Activated naive CD8-positive, alpha-beta T cell treated with anti-CD3 and anti-CD28 coated beads for 36 hours (primary cell): Measurements from ENCODE around the gene NDUFB3. TPM values are rescaled to one million over a fixed set of nuclear protein-coding genes. Genes with fewer than 3 reads are reported as not detected.
A peak's percentile ranks its signal among the peaks of the same experiment; 100 is the strongest.
"Not testable (repeated sequence)": the region's sequence is repeated elsewhere in the genome, so short reads cannot be mapped to it uniquely, and the experiment has no call there.

Experiments
- DNase-seq: peaks from one replicate; pipeline ENCODE4 v3.0.0; 2021
- H3K27ac Mint-ChIP-seq: one replicate; pipeline ENCODE4 v1.8.0; 2022; ENCODE audit warnings: mild to moderate bottlenecking, moderate library complexity, mixed read lengths
- H3K27me3 Mint-ChIP-seq: one replicate; pipeline ENCODE4 v1.8.0; 2022; ENCODE audit warnings: mild to moderate bottlenecking, mixed read lengths
- H3K36me3 Mint-ChIP-seq: one replicate; pipeline ENCODE4 v1.8.0; 2021; ENCODE audit warnings: mild to moderate bottlenecking, mixed read lengths
- H3K4me1 Mint-ChIP-seq: one replicate; pipeline ENCODE4 v1.8.0; 2021; ENCODE audit warnings: mixed read lengths
- H3K4me3 Mint-ChIP-seq: one replicate; pipeline ENCODE4 v1.8.0; 2022; ENCODE audit warnings: mild to moderate bottlenecking, moderate library complexity, mixed read lengths
- H3K9me3 Mint-ChIP-seq: one replicate; pipeline ENCODE4 v1.8.0; 2022; ENCODE audit warnings: mixed read lengths
- total RNA-seq, 2 experiments: library from RNA; stranded (reverse); gene quantifications; one replicate each; pipeline ENCODE4 v1.2.3, GENCODE V29; 2021

Gene NDUFB3
- total RNA-seq, 2 experiments from 2014 or later, result 139 to 146 TPM

DNA sequence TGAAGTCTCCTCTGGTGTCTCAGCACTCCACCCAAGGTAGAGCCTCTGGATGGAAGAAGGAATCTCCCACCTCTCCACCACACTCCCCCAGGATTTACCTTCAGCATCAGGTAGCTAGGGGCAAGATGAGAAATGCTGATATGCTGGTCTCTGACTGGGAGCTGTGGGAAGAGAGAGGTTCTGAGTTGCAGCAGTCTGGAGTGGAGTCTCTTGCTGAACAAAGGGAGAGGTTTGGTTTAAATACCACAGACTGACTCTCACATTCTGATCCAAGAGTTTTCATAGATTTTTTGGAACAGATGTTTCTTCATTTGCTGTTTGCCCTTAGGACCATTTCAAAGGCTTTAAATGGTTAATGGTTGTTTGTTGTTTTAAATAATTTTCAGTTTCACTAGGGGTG is 43.0 kb downstream of the NDUFB3 start:
- peak overlapping the region; percentile 98 for H3K4me3 Mint-ChIP-seq
- H3K4me1 Mint-ChIP-seq, result peaks cover 28% of the 10 kb centered on the region
- peaks cover 1% of the 10 kb centered on the region for H3K9me3 Mint-ChIP-seq
- no peaks in the 10 kb centered on the region for H3K27me3 Mint-ChIP-seq
- H3K27ac Mint-ChIP-seq, result peak overlapping the region; percentile 90
- no peak for DNase-seq
- peaks cover 16% of the 10 kb centered on the region for H3K36me3 Mint-ChIP-seq

DNA sequence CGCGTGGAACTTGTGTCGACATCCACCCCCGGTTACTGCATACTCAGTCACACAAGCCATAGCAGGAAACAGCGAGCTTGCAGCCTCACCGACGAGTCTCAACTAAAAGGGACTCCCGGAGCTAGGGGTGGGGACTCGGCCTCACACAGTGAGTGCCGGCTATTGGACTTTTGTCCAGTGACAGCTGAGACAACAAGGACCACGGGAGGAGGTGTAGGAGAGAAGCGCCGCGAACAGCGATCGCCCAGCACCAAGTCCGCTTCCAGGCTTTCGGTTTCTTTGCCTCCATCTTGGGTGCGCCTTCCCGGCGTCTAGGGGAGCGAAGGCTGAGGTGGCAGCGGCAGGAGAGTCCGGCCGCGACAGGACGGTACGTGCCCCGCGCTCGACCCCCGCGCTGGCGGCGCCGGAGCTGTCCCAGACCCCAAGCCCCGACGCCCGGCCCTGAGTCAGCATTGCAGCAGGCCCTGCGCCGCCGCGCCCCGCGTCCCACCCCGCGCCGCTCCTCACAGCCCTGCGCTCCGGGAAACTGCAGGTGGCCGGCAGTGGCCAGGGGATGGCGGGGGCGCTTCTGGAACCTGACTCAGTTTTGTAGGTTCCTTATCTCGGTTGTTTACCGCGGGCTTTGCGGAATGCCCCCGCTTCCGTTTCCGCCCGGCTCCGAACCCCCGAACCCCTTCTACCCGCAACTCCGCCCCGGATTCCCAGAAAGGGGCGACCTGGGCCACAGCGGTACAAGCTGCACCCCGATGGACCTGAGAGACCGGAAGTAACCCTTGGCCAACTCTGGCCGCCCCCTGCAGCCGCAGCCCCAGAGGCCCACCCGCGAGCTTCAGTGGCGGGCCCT is 44.5 kb downstream of the NDUFB3 start, which contains the start of gene CFLAR:
CFLAR (plus strand) TSS at position 50 of the 844 bp plus-strand sequence. CDS start 13,702 bp downstream, outside the sequence.
- Mint-ChIP-seq H3K36me3 (peaks cover 30% of the 10 kb centered on the region), H3K27ac (peak within 1 kb of the TSS; percentile 90), H3K4me1 (peaks cover 30% of the 10 kb centered on the region), H3K4me3 (peak within 1 kb of the TSS; percentile 98), H3K9me3 (peaks cover 1% of the 10 kb centered on the region), H3K27me3 (no peaks in the 10 kb centered on the region)
- peak; percentile 84 for DNase-seq

DNA sequence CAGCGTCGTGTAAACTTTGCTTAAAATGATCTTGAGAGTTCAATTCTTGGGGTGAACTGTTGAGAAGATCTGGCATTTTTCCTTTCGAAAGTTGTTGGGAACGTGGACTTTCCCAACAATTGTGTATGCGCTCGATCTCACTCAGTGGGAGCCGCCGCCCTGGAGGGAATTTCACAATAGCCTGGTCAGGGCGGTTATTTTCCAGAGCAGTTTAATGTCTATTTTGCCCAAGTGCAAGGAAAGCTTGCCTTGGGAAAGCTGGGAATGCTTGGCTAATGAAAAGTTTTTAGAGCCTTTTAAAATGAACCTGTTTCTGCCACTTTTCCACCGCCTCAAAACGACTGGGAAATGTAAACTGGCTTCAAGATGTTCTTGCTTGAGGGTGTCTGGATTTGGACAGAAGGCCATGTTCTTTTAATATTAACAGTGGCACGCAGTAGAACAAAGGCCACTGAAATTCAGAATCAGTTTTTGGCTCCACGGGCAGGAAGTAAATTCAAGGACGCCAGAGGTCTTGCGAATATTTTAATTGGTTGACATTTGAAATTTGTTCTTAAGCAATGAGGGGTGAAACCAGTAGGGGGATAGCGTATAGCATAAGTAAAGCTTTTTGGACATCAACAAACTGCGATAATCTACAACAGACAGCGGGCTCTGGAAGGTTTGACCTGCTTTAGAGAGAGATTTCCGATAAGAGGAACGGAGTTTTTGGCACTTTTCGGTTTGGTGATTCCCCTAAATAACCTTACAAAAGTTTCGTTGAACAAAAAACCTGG is 45.3 kb downstream of the NDUFB3 start:
- peak; percentile 51 for DNase-seq
- peaks cover 36% of the 10 kb centered on the region for H3K4me1 Mint-ChIP-seq
- H3K27ac Mint-ChIP-seq, result peak overlapping the region; percentile 90
- H3K9me3 Mint-ChIP-seq, result peaks cover 1% of the 10 kb centered on the region
- H3K4me3 Mint-ChIP-seq, result peak overlapping the region; percentile 98
- no peaks in the 10 kb centered on the region for H3K27me3 Mint-ChIP-seq
- peaks cover 37% of the 10 kb centered on the region for H3K36me3 Mint-ChIP-seq

DNA sequence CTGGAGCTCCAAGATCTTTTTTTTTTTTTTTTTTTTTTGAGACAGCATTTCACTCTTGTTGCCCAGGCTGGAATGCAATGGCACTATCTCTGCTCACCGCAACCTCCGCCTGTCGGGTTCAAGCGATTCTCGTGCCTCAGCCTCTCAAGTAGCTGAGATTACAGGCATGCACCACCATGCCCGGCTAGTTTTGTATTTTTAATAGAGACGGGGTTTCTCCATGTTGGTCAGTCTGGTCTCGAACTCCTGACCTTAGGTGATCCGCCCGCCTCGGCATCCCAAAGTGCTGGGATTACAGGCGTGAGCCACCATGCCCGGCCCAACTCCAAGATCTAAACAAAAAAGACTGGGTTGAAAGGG is 45.9 kb downstream of the NDUFB3 start:
- H3K9me3 Mint-ChIP-seq, H3K27me3 Mint-ChIP-seq: not testable (repeated sequence)
- Mint-ChIP-seq H3K4me3 (peak overlapping the region; percentile 98), H3K4me1 (peaks cover 42% of the 10 kb centered on the region), H3K27ac (peak overlapping the region; percentile 90), H3K36me3 (peaks cover 43% of the 10 kb centered on the region)
- peak; percentile 56 for DNase-seq

DNA sequence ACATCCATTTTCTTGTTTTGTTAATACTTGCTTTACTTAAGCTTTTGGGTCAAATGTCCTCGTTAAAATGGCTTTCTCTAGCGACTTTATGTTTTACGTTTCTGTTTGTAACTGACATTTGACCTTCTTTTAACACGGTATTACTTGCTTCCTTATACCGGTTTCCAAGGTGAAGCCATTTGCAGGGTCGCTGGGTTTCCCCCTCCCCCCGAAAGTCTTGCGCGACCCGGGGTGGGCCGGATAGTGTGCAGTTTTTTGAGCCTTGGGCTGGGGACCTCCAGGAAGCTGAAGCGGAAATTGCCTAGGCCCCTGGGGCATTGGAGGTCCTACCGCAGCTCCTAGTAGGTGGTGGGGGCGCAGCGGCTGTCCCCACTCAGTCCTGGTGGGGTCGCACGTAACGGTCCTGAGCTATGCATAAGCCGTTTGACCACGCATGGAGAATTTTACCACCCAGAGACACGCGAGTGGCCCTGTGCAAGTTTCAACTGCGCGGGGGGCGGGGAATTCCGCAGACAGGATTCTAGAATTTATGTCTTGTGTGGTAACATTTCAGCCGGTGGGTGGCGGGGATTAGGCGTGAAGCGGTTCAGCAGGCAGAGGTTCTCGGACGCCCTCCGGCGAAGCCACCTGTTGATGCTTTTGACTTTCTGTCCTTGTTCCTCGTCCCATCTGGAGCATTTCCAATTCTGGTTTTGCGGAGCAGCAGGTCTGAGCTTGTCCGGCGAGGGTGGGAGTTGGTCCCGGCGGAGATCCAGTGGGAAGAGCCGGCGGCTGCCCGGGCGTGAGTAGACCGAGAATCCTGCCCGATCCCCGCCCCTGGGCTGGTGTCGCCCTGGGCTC is 46.5 kb downstream of the NDUFB3 start:
- Mint-ChIP-seq H3K4me1 (peaks cover 47% of the 10 kb centered on the region), H3K27ac (peak overlapping the region; percentile 90), H3K9me3 (peaks cover 1% of the 10 kb centered on the region), H3K27me3 (no peaks in the 10 kb centered on the region), H3K36me3 (peaks cover 46% of the 10 kb centered on the region), H3K4me3 (peak overlapping the region; percentile 98)
- peak; percentile 85 for DNase-seq

- peak overlapping the region; percentile 98 for H3K4me3 Mint-ChIP-seq
- peaks cover 51% of the 10 kb centered on the region for H3K4me1 Mint-ChIP-seq
- no peaks in the 10 kb centered on the region for H3K27me3 Mint-ChIP-seq
- H3K9me3 Mint-ChIP-seq, result peaks cover 1% of the 10 kb centered on the region
- no peak for DNase-seq
- H3K27ac Mint-ChIP-seq, result peak overlapping the region; percentile 90
- H3K36me3 Mint-ChIP-seq, result peaks cover 53% of the 10 kb centered on the region
These were observed 47.4 kb downstream of the NDUFB3 start for GRCh38 chr2:201118961-201119854.

DNA sequence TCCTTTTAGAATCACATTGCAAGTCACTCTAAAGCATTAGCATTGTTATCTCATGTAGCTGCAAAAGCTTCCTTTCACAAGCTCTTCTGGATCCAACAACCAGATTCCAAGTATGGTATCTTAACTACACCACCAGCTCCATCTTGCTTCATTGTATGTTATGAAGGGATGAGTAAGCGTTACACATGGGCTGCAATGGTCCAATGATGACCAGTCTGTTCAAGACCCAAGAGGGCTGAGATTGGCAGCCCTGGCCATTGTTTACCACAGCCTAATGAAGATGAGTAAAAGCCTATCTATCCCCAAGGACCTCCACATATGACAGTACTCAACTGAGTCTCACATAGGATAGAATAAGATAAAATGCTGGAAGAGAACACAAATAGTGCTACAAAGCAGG is 50.5 kb downstream of the NDUFB3 start:
- H3K9me3 Mint-ChIP-seq, result no peaks in the 10 kb centered on the region
- H3K4me1 Mint-ChIP-seq, result peaks cover 58% of the 10 kb centered on the region
- no peak for DNase-seq
- H3K27ac Mint-ChIP-seq, result peak overlapping the region; percentile 90
- H3K4me3 Mint-ChIP-seq, result peak overlapping the region; percentile 98
- H3K36me3 Mint-ChIP-seq, result peaks cover 70% of the 10 kb centered on the region
- no peaks in the 10 kb centered on the region for H3K27me3 Mint-ChIP-seq

GRCh38 chr2:201126308-201127151 is 54.7 kb downstream of the NDUFB3 start:
- Mint-ChIP-seq H3K4me1 (peaks cover 68% of the 10 kb centered on the region), H3K9me3 (no peaks in the 10 kb centered on the region), H3K36me3 (peaks cover 69% of the 10 kb centered on the region), H3K27ac (peak overlapping the region; percentile 90), H3K27me3 (no peaks in the 10 kb centered on the region), H3K4me3 (peak overlapping the region; percentile 77)
- no peak for DNase-seq

- Mint-ChIP-seq H3K4me1 (peaks cover 64% of the 10 kb centered on the region), H3K9me3 (no peaks in the 10 kb centered on the region), H3K27me3 (no peaks in the 10 kb centered on the region), H3K4me3 (peak overlapping the region; percentile 77), H3K36me3 (peaks cover 69% of the 10 kb centered on the region), H3K27ac (peak overlapping the region; percentile 90)
- no peak for DNase-seq
These were observed 55.3 kb downstream of the NDUFB3 start for GRCh38 chr2:201127152-201127511.

DNA sequence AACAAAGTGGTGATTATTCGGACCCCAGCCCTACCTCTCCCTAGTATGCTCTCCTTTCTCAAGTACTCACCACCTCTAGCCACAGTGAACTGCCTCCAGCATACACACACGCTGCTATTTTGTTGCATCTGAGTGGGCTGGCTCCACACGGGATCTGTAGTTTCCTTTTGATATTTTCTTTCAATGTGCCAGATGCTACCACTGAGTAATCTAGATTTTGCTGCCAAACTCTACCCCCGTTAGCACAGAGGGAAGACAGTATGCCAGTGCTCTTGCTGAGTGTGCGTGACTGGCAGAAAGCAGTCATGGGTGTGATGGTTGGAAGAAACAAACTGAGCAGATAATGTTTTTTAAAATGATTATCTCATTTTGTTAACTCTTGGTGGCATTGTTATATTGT is 55.8 kb downstream of the NDUFB3 start:
- peak overlapping the region; percentile 90 for H3K27ac Mint-ChIP-seq
- H3K36me3 Mint-ChIP-seq, result peaks cover 67% of the 10 kb centered on the region
- DNase-seq, result peak; percentile 57
- no peaks in the 10 kb centered on the region for H3K9me3 Mint-ChIP-seq
- H3K27me3 Mint-ChIP-seq, result no peaks in the 10 kb centered on the region
- peak overlapping the region; percentile 77 for H3K4me3 Mint-ChIP-seq
- peaks cover 62% of the 10 kb centered on the region for H3K4me1 Mint-ChIP-seq

GRCh38 chr2:201128033-201128432 is 56.2 kb downstream of the NDUFB3 start:
- Mint-ChIP-seq H3K9me3 (no peaks in the 10 kb centered on the region), H3K4me1 (peaks cover 62% of the 10 kb centered on the region), H3K4me3 (peak overlapping the region; percentile 77), H3K27ac (peak overlapping the region; percentile 90), H3K27me3 (no peaks in the 10 kb centered on the region), H3K36me3 (peaks cover 69% of the 10 kb centered on the region)
- DNase-seq, result no peak

- H3K27me3 Mint-ChIP-seq, result no peaks in the 10 kb centered on the region
- peaks cover 60% of the 10 kb centered on the region for H3K4me1 Mint-ChIP-seq
- H3K27ac Mint-ChIP-seq, result peak overlapping the region; percentile 97
- H3K36me3 Mint-ChIP-seq, result peaks cover 72% of the 10 kb centered on the region
- peak; percentile 53 for DNase-seq
- no peaks in the 10 kb centered on the region for H3K9me3 Mint-ChIP-seq
- peak overlapping the region; percentile 93 for H3K4me3 Mint-ChIP-seq
These were observed 57.2 kb downstream of the NDUFB3 start for GRCh38 chr2:201128933-201129505.
